A549 (cell line): Measurements from ENCODE around the gene PHOSPHO2. TPM values are rescaled to one million over a fixed set of nuclear protein-coding genes. Genes with fewer than 3 reads are reported as not detected.

Experiments used
- ATAC-seq, 2 experiments: fragments of 200-7000 bp in 1 of 2; fragments of >200 bp in 1 of 2; cut with Nextera tagmentation in 1 of 2; cut with Tn5 transposase in 1 of 2; 3 replicates each; pipeline versions ENCODE4 v1.8.0 to v1.9.1; 2018 to 2020; ENCODE audit warnings: mild to moderate bottlenecking in 1 of 2, moderate library complexity in 1 of 2
- CTCF ChIA-PET: fragments of 300-600 bp; sonication (Branson Sonifier 250); formaldehyde crosslinking; extraction: SDS; loops from one replicate; lab custom pipeline; 2021; ENCODE audit warnings: antibody characterized with exemption, inconsistent platforms; lab: Yijun Ruan, JAX
- POLR2A ChIA-PET: fragments of 350-600 bp; formaldehyde crosslinking; extraction: SDS; loops from one replicate; lab custom pipeline; 2021; ENCODE audit warnings: antibody characterized with exemption, inconsistent platforms; lab: Yijun Ruan, JAX
- DNase-seq, 2 experiments: peaks; one replicate each; pipeline versions ENCODE4 v3.0.0 to v3.0.0-alpha.2; 2011 to 2016; ENCODE audit warnings: low read depth in 1 of 2, low spot score in 1 of 2
- FAIRE-seq: peaks from 2 replicates; lab custom pipeline; 2011; peaks lifted over from hg19 to GRCh38; lab: Jason Lieb, UNC
- H3K27ac ChIP-seq, 2 experiments: fragments of >200 bp; sonication (Bioruptor Twin); formaldehyde crosslinking; 3 replicates each; pipeline ENCODE4 v1.5.1; 2016 to 2017
- H3K4me1 ChIP-seq: fragments of >200 bp; sonication (Bioruptor Twin); formaldehyde crosslinking; 3 replicates; pipeline ENCODE4 v1.6.1; 2016
- H3K4me2 ChIP-seq: fragments of >200 bp; sonication (Bioruptor Twin); formaldehyde crosslinking; 3 replicates; pipeline ENCODE4 v1.6.1; 2016
- H3K4me3 ChIP-seq: fragments of >200 bp; sonication (Bioruptor Twin); formaldehyde crosslinking; 3 replicates; pipeline ENCODE4 v1.5.1; 2016
- H3K9me3 ChIP-seq: fragments of >200 bp; sonication (Bioruptor Twin); formaldehyde crosslinking; 3 replicates; pipeline ENCODE4 v1.6.1; 2016
- BHLHE40 ChIP-seq: IDR thresholded peaks from 2 replicates; pipeline ENCODE4 v1.6.1; 2012; ENCODE audit warnings: low read depth, low read length, inconsistent platforms
- EHMT2 ChIP-seq: fragments of 200-600 bp; sonication (generic); IDR thresholded peaks from 2 replicates; pipeline ENCODE4 v1.6.1; 2016; ENCODE audit warnings: antibody characterized with exemption, low read depth, mild to moderate bottlenecking, moderate library complexity
- EP300 ChIP-seq, 2 experiments: fragments of >200 bp; sonication (Bioruptor Twin); formaldehyde crosslinking; IDR thresholded peaks; 2 replicates in 1 of 2; 3 replicates in 1 of 2; pipeline ENCODE4 v1.6.1; 2016 to 2017
- ESRRA ChIP-seq: fragments of 150-350 bp; IDR thresholded peaks from 2 replicates; pipeline ENCODE4 v1.6.1; 2014; ENCODE audit warnings: mild to moderate bottlenecking, low read length, borderline replicate concordance
- HOXB5 ChIP-seq: fragments of 250-450 bp; sonication (Bioruptor Pico); IDR thresholded peaks from 2 replicates; pipeline ENCODE4 v1.5.0; 2020; ENCODE audit warnings: mild to moderate bottlenecking, moderate library complexity
- MAFK ChIP-seq: fragments of 450-650 bp; IDR thresholded peaks from 2 replicates; pipeline ENCODE4 v1.6.1; 2014; ENCODE audit not compliant: partially characterized antibody
- NPAS2 ChIP-seq: fragments of 250-450 bp; sonication (Bioruptor Pico); IDR thresholded peaks from 2 replicates; pipeline ENCODE4 v1.8.0; 2022; ENCODE audit warnings: mild to moderate bottlenecking, moderate library complexity, borderline replicate concordance
- POLR2AphosphoS2 ChIP-seq: conservative IDR thresholded peaks from 2 replicates; pipeline ENCODE4 v1.6.1; 2012; ENCODE audit warnings: low read length, improper control_type of control experiment, inconsistent platforms
- RAD21 ChIP-seq, 2 experiments: fragments of >200 bp in 1 of 2; sonication (Bioruptor Twin) in 1 of 2; formaldehyde crosslinking in 1 of 2; IDR thresholded peaks in 1 of 2; conservative IDR thresholded peaks in 1 of 2; 2 replicates in 1 of 2; 3 replicates in 1 of 2; pipeline ENCODE4 v1.6.1; 2012 to 2018; ENCODE audit warnings: inconsistent platforms in 1 of 2
- SREBF2 ChIP-seq: fragments of 450-650 bp; IDR thresholded peaks from 2 replicates; pipeline ENCODE4 v1.6.1; 2014; ENCODE audit warnings: mild to moderate bottlenecking, moderate library complexity
- ZFP36 ChIP-seq: fragments of 450-650 bp; IDR thresholded peaks from 2 replicates; pipeline ENCODE4 v1.6.1; 2014; ENCODE audit warnings: borderline replicate concordance; ENCODE audit not compliant: partially characterized antibody
- ZNF302 ChIP-seq: fragments of 250-450 bp; sonication (Bioruptor Pico); IDR thresholded peaks from 2 replicates; pipeline ENCODE4 v1.9.0; 2021; ENCODE audit warnings: inconsistent platforms, mild to moderate bottlenecking, moderate library complexity
- ZSCAN20 ChIP-seq: fragments of 250-450 bp; sonication (Bioruptor Pico); IDR thresholded peaks from 2 replicates; pipeline ENCODE4 v1.8.0; 2022; ENCODE audit warnings: mild to moderate bottlenecking, moderate library complexity
- WGBS: methylation state at CpG from one replicate; pipeline ENCODE4 v1.1.6; 2017; ENCODE audit errors: missing lambda C conversion rate; 5-methylcytosine and 5-hydroxymethylcytosine counted together
- polyA plus RNA-seq, 4 experiments: library from polyadenylated mRNA; depleted of rRNA in 3 of 4; stranded (reverse); fragments of >200 nt; fragmentation: RNase III in 1 of 4; extraction: RNeasy Plus Mini Kit Qiagen cat#74134 plus additional on column Dnase treatment in 1 of 4; gene quantifications; 2 replicates in 3 of 4; 3 replicates in 1 of 4; pipeline ENCODE4 v1.2.3, GENCODE V29; 2011 to 2017
- TF ChIP-seq, protein P1 (sequence below): IDR thresholded peaks from 2 replicates; pipeline ENCODE4 v1.6.1; 2012; ENCODE audit warnings: low read depth, borderline replicate concordance
- TF ChIP-seq, protein P2 (sequence below): IDR thresholded peaks from 2 replicates; pipeline ENCODE4 v1.6.1; 2012
- TF ChIP-seq, protein P3 (sequence below): fragments of 250-450 bp; sonication (Bioruptor Pico); IDR thresholded peaks from 2 replicates; pipeline ENCODE4 v1.5.0; 2021; ENCODE audit warnings: mild to moderate bottlenecking, moderate library complexity, borderline replicate concordance
- TF ChIP-seq, protein P4 (sequence below): fragments of 200-600 bp; sonication (generic); IDR thresholded peaks from 2 replicates; pipeline ENCODE4 v1.6.1; 2016; ENCODE audit warnings: antibody characterized with exemption, mild to moderate bottlenecking, moderate library complexity

The PHOSPHO2 gene
- polyA plus RNA-seq, 2 of the 4 experiments (the other 2 are of a cell fraction) = 3.9 to 5.1 TPM

DNA sequence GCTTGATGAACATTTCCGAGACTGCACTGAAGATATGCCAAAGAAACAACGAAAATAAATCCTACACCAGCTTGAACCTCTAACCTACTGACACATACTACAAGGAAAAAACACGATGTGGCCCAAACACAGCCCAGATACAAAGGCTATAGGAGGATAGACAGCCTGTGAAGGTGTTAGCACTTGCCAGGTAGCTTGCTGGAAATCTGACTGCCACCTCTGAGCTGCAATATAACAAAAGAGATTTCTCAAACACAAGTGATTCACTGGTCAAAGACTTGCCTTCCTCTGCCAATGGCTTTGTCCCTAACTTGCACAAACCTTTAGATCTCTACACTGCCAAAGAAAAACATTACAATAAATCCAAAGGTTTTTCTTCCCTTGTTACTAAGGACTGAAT lies 21.2 kb upstream of the PHOSPHO2 start:
- POLR2A ChIA-PET = no interaction called here

DNA sequence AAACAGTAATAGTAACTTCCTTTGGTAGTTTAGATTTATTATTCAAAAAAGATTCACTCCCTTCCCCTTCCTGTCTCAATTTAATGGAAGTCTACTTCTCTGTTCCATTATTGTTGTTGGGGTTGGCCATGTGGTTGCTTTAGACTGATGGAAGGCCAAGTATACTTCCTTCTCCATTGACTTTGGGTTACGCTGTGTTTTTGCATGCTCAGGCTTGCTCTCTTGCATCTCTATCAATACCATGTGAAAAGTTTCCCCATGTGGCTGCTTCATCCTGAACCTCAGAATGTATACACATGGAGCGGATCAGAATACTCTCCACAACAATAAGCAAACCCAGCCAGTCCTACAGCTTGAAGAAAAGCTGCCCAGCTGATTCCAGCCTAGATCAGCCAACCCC lies 20.3 kb upstream of the PHOSPHO2 start:
- ATAC-seq (no peak), FAIRE-seq (no peak), DNase-seq (no peak)
- CTCF ChIA-PET = interaction anchor here (0.7 to 1.2 kb wide), 2 partner anchors 12 to 18 kb away, joined by 3 read pairs; no protein-coding TSS in a partner anchor
- H3K9me3 ChIP-seq = no peaks in the 10 kb centered on the region
- H3K4me1 ChIP-seq = no peaks in the 10 kb centered on the region
- WGBS = 89% methylated on average over 2 of the region's 2 CpGs
- H3K4me3 ChIP-seq = no peak overlapping the region
- H3K27ac ChIP-seq = no peak overlapping the region
- POLR2A ChIA-PET = no interaction called here
- H3K4me2 ChIP-seq = no peak overlapping the region
- TF ChIP-seq ESRRA (no peak), BHLHE40 (no peak), RAD21 (conservative IDR thresholded peaks at IDR 0.05 in 1 of 2, IDR thresholded peaks at IDR 0.05 in 1 of 2) (no peak), SREBF2 (no peak), POLR2AphosphoS2 (no peak)

More for the DNA sequence above, 21.2 kb upstream of the PHOSPHO2 start:
- FAIRE-seq (no peak), ATAC-seq (no peak), DNase-seq (no peak)
- no peak overlapping the region for H3K27ac ChIP-seq
- no peaks in the 10 kb centered on the region for H3K9me3 ChIP-seq
- no peak overlapping the region for H3K4me3 ChIP-seq
- no peaks in the 10 kb centered on the region for H3K4me1 ChIP-seq
- no peak overlapping the region for H3K4me2 ChIP-seq
- CTCF ChIA-PET = no interaction called here
- TF ChIP-seq ESRRA (no peak), ZNF302 (CRISPR knock-in tag) (no peak), EP300 (IDR thresholded peaks at IDR 0.05) (no peak), ZFP36 (no peak), ZSCAN20 (CRISPR knock-in tag) (no peak), EHMT2 (no peak), HOXB5 (no peak), SREBF2 (no peak), MAFK (no peak), NPAS2 (CRISPR knock-in tag) (no peak), RAD21 (conservative IDR thresholded peaks at IDR 0.05 in 1 of 2, IDR thresholded peaks at IDR 0.05 in 1 of 2) (no peak)
- TF ChIP-seq, protein P1, sequence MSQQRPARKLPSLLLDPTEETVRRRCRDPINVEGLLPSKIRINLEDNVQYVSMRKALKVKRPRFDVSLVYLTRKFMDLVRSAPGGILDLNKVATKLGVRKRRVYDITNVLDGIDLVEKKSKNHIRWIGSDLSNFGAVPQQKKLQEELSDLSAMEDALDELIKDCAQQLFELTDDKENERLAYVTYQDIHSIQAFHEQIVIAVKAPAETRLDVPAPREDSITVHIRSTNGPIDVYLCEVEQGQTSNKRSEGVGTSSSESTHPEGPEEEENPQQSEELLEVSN = no peak
- TF ChIP-seq, protein P2, sequence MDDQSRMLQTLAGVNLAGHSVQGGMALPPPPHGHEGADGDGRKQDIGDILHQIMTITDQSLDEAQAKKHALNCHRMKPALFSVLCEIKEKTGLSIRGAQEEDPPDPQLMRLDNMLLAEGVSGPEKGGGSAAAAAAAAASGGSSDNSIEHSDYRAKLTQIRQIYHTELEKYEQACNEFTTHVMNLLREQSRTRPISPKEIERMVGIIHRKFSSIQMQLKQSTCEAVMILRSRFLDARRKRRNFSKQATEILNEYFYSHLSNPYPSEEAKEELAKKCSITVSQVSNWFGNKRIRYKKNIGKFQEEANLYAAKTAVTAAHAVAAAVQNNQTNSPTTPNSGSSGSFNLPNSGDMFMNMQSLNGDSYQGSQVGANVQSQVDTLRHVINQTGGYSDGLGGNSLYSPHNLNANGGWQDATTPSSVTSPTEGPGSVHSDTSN = no peak
- TF ChIP-seq, protein P3, sequence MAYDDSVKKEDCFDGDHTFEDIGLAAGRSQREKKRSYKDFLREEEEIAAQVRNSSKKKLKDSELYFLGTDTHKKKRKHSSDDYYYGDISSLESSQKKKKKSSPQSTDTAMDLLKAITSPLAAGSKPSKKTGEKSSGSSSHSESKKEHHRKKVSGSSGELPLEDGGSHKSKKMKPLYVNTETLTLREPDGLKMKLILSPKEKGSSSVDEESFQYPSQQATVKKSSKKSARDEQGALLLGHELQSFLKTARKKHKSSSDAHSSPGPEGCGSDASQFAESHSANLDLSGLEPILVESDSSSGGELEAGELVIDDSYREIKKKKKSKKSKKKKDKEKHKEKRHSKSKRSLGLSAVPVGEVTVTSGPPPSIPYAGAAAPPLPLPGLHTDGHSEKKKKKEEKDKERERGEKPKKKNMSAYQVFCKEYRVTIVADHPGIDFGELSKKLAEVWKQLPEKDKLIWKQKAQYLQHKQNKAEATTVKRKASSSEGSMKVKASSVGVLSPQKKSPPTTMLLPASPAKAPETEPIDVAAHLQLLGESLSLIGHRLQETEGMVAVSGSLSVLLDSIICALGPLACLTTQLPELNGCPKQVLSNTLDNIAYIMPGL (CRISPR knock-in tag) = no peak
- TF ChIP-seq, protein P4, sequence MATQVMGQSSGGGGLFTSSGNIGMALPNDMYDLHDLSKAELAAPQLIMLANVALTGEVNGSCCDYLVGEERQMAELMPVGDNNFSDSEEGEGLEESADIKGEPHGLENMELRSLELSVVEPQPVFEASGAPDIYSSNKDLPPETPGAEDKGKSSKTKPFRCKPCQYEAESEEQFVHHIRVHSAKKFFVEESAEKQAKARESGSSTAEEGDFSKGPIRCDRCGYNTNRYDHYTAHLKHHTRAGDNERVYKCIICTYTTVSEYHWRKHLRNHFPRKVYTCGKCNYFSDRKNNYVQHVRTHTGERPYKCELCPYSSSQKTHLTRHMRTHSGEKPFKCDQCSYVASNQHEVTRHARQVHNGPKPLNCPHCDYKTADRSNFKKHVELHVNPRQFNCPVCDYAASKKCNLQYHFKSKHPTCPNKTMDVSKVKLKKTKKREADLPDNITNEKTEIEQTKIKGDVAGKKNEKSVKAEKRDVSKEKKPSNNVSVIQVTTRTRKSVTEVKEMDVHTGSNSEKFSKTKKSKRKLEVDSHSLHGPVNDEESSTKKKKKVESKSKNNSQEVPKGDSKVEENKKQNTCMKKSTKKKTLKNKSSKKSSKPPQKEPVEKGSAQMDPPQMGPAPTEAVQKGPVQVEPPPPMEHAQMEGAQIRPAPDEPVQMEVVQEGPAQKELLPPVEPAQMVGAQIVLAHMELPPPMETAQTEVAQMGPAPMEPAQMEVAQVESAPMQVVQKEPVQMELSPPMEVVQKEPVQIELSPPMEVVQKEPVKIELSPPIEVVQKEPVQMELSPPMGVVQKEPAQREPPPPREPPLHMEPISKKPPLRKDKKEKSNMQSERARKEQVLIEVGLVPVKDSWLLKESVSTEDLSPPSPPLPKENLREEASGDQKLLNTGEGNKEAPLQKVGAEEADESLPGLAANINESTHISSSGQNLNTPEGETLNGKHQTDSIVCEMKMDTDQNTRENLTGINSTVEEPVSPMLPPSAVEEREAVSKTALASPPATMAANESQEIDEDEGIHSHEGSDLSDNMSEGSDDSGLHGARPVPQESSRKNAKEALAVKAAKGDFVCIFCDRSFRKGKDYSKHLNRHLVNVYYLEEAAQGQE = no peak
- WGBS = 33% methylated on average over 3 of the region's 3 CpGs
